Activated CD4-positive, alpha-beta T cell treated with anti-CD3 and anti-CD28 coated beads, Interleukin-2, Interleukin-4, amounts not matched to agents 100 ng/mL and 50 ng/mL, durations not matched to agents 16 hours and 8 hours (primary cell): ENCODE measurements around the gene OXSR1.
"Not testable (repeated sequence)": the region's sequence is repeated elsewhere in the genome, so short reads cannot be mapped to it uniquely, and the experiment has no call there.

Experiments
- DNase-seq: peaks from one replicate; pipeline ENCODE4 v3.0.0-alpha.2; 2020; ENCODE audit warnings: low spot score

OXSR1 gene

GRCh38 chr3:38167591-38167990 lies 2.3 kb downstream of the OXSR1 start:
- no peak for DNase-seq

GRCh38 chr3:38168151-38169026 lies 3.1 kb downstream of the OXSR1 start:
- DNase-seq = no peak

GRCh38 chr3:38169027-38169317 lies 3.6 kb downstream of the OXSR1 start:
- peak; percentile 49 for DNase-seq

GRCh38 chr3:38170722-38171121 lies 5.4 kb downstream of the OXSR1 start:
- DNase-seq = no peak

- DNase-seq = no peak
Observed at GRCh38 chr3:38171622-38172021, 6.3 kb downstream of the OXSR1 start.

- peak; percentile 44 for DNase-seq
Observed at GRCh38 chr3:38173834-38174418, 8.6 kb downstream of the OXSR1 start.

GRCh38 chr3:38177181-38177580 lies 11.8 kb downstream of the OXSR1 start:
- DNase-seq = no peak

GRCh38 chr3:38186781-38187180 lies 21.4 kb downstream of the OXSR1 start:
- no peak for DNase-seq

- DNase-seq = peak; percentile 43
Observed at GRCh38 chr3:38190481-38190881, 25.1 kb downstream of the OXSR1 start.

- DNase-seq = not testable (repeated sequence)
Observed at GRCh38 chr3:38202931-38203330, 37.6 kb downstream of the OXSR1 start.

GRCh38 chr3:38203690-38204089 lies 38.4 kb downstream of the OXSR1 start:
- DNase-seq = no peak

GRCh38 chr3:38204599-38205471 lies 39.5 kb downstream of the OXSR1 start:
- peak; percentile 42 for DNase-seq

GRCh38 chr3:38205472-38205805 lies 40.1 kb downstream of the OXSR1 start:
- DNase-seq = peak; percentile 41

- DNase-seq = no peak
Observed at GRCh38 chr3:38207254-38208003, 42.1 kb downstream of the OXSR1 start.

GRCh38 chr3:38210141-38210757 lies 44.9 kb downstream of the OXSR1 start:
- no peak for DNase-seq

- DNase-seq = no peak
Observed at GRCh38 chr3:38212141-38212540, 46.8 kb downstream of the OXSR1 start.

GRCh38 chr3:38214560-38214959 lies 49.2 kb downstream of the OXSR1 start:
- DNase-seq = no peak

- no peak for DNase-seq
Observed at GRCh38 chr3:38219609-38220197, 54.4 kb downstream of the OXSR1 start.

- no peak for DNase-seq
Observed at GRCh38 chr3:38221005-38221404, 55.7 kb downstream of the OXSR1 start.

- DNase-seq = no peak
Observed at GRCh38 chr3:38222032-38222634, 56.8 kb downstream of the OXSR1 start.

- DNase-seq = no peak
Observed at GRCh38 chr3:38224357-38224756, 59.0 kb downstream of the OXSR1 start.
